Left ventricle myocardium superior (tissue), 1 donor: ENCODE results near the gene TMEM132C. TPM values are rescaled to one million over a fixed set of nuclear protein-coding genes. Genes with fewer than 3 reads are reported as not detected.

ENCODE experiments used
- ATAC-seq: fragments of 200-7000 bp; cut with Tn5 transposase; one replicate; pipeline ENCODE4 v1.9.1; 2020; ENCODE audit warnings: mild to moderate bottlenecking, moderate library complexity
- DNase-seq: peaks from one replicate; pipeline ENCODE4 v3.0.0-alpha.2; 2020
- intact Hi-C: fragments of 100-400 bp; cut with micrococcal nuclease; formaldehyde crosslinking; loops from one replicate; pipeline ENCODE4 v1.11.0; 2022
- total RNA-seq: library from RNA; stranded (reverse); fragmentation: NEBNext Ultra II Directional; extraction: Animal tissue kit (Norgen Biotek cat#: 25700); gene quantifications from one replicate; pipeline ENCODE4 v1.2.1, GENCODE V29; 2021
- donor health status: DM: no; HTN: yes; CAD: no; lungs with severe emphysema.

The TMEM132C gene
- total RNA-seq, 1 donor from 2014 or later = 1.0 TPM

DNA sequence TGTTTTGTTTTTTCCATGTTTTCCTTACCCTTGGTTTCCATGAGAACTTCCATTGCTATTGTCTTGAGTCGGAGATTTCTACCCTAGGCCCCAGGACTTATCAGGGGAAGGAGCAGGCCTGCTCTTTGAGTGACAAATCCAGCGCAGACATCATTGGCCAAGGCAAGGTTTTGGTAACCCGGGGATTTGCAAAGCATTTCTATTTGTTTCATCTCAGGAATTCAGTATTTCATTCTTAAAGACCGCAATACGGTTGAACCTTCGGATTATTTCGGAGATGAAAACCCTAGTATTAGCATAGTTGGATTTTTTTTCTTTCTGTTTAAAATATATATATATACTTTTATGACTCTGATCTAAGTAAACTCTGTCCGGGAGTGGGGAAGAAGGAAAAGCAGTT lies 62.0 kb downstream of the TMEM132C start:
- ATAC-seq (no peak), DNase-seq (no peak)
- intact Hi-C loops = no loop called here

DNA sequence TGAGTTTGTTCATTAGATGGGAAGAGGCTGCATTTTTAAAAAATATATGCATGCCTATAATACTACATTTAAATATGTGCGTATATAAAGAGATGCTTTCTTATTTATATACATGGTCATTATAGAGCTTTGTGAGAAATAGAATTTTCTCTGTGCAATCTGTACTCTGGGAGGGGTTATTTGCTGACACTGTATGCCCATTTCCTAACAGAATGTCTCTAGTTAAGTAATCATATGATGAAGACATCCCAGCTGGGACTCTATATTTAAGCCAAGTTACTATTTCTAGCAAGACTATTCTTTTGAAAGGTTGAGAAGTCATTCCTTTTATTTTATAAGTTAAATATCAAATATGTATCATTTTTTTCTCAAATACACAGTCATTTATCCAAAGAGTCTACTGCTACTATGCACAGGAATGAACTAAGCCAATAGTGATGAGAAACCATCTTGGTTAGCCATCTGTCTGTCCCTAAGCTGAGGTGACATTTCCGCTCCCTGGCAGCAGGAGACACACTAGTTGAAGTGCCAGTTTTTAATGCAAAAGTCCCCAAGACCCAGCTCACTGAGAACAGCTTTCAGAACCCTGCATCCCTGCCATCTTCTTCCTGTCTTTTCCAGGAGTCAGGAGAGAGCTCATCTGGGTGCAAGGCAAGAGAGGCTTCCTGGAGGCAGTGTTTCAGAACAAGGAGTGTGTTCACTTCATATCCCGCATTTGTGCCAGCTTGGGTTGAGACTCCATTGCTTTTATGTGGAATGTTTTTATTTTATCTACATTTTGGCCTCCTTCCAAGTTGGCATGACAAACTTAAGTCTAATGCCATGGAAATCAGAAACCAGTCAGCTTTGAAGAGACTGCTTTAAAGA lies 69.5 kb downstream of the TMEM132C start:
- no peak for ATAC-seq
- no peak for DNase-seq
- intact Hi-C loops = no loop called here

DNA sequence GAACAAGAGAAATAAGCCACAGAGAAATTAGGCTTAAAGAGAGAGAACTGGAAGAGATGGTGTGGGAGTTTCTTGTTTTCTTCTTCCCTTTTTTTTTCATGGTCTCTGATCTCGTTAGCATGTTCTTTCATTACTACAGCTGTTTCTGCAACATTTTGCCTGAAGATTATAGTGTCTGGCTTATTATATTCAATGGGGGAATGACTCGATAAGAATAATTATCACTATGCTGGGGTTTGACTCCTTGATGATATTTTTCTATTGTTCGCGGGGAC lies 70.0 kb downstream of the TMEM132C start:
- intact Hi-C loops = no loop called here
- DNase-seq (no peak), ATAC-seq (no peak)

DNA sequence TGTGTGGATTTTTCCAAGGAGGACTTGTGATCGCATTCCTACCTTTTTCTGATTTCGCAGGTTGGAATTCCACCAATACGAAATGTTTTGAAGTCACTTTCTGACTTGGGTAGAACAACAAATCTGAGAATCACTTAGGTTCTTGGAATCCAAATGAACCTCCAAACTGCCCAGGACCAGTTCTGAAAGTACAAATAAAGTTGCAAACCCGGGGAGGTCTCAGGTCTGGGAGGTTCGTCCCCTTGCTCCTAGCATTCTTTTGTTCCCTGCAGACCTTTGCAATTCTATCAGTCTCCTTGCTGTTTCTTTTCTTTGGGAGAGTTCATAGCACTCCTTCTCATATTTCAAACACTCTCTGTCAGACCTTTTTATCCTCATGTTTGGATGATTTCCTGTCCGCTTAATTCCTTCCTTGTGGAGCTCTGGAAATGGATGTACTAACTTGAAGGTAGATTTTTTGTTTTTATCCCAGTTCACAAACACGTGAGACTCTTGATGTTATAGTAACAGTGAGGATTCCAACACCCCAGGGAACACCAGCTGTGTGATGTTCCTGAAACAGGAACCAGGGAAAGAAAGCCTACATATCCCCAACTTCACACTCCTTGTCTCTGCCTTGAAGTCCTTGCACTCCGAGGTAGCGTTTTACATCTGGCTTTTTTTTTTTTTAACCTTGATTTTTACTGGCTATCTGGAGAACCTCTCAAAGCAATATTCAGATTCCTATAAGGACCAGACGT lies 70.6 kb downstream of the TMEM132C start:
- ATAC-seq (no peak), DNase-seq (no peak)
- intact Hi-C loops = no loop called here

DNA sequence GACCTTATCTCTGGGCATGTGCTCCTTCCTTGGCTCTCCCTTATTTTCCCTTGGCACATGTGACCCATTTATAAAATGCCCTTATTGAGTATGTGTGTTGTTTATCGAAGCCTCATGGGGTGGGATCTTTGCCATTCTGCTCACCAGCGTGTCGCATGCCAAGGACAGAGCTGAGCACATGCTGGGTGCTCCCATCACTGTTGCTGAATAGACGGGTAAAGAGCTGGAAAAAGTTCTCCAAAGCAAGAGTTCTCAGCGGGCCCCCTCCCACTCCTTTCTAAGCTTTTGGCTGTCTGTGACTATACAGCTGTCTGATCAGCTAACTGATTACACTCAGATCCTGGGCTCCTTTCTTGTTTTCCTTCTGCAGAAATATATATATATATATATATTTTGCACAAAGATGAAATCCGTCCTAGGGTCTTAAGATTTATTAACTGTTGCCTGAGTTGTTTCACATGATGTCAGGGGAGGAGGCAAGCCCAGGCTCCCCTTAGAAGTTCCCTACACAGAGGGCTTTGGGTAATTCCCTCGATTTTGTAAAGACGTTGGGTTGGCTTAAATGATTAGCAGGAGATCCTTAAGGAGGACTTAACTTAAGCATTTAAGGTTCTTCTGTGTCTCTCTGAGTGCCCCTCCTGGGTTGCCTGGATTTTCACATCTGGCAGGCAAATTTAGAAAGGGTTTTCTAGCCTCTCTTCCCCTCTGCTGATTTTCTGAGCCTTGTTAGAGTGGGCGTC lies 71.6 kb downstream of the TMEM132C start:
- DNase-seq (no peak), ATAC-seq (peak; percentile 16)
- intact Hi-C loops = no loop called here

DNA sequence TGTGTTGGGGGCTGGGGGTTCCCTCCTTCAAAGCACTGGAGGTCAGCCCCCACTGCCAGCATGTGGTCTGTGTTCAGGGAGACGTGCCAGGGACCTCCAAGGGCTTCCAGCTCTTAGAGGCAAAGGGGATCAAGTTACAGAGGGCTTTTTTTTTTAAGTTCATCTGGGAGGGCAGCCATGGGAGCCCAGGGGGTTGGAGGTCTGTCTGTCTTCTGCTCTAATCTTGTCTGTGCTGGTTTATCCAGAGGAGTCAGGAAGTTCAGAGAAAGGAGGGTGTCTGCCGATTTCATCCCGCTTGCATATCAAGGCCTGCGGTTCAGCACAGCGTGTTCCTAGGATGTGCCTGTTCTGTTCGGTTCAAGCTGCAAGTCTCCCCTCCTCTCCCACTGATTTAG lies 72.2 kb downstream of the TMEM132C start:
- intact Hi-C loops = no loop called here
- DNase-seq (peak; percentile 39), ATAC-seq (peak; percentile 88)

DNA sequence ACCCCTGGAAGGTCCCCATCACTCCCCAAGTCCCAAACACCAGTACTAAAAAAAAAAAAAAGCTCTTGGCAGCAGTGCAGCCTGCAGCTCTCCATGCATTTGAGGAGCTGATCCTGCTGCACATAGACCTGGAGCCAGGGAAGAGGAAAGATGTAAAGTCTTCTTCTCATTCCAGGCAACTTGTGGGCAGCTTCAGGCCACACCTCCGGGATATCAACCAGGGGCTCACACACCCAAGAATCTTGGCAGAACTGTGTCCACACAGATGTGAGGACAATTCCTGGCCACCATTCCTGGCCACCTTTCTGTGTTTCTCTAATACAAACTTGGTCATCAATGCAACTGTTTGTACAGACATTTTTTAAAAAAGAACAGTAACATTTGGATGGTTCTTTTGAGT lies 72.7 kb downstream of the TMEM132C start:
- ATAC-seq = peak; percentile 58
- intact Hi-C loops = no loop called here
- peak; percentile 29 for DNase-seq

DNA sequence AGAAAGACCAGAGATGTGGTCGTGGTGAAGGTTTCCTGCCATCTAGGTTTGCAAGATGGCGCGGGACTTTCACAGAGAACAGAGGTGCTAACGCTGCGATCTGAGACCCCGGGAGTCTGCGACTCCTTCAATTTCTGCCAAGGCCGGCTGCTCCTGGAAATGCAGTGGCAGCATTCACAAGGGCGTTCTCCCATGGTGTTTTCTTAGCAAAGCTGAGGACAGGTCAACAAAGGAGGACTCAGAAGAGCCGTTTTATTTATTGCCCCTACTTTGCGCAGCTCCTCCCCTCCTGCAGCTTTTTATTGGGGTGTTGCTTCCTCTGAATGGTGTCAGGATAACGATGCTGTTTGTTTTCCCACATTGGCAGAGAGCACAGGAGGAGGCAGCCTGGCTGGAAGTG lies 86.3 kb downstream of the TMEM132C start:
- DNase-seq (no peak), ATAC-seq (no peak)
- intact Hi-C loops = no loop called here

DNA sequence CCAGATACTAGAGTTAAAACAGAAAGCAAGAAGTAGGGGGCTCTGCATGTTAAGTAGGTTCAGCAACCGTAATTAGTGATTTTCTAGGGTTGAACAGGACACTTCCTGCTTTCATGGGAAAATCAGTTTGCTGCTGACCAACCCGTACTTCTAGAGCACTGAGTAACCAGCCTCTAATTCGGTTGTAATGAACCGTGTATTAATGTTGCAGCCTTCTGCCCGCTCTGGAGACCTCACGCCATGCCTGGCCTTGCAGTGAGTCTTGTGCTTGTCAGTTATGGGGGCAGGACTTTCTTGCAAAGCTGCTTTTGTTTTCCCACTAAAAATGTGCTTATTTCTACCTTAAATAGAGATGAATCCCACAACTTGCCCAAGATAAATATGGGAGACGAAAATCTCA lies 89.6 kb downstream of the TMEM132C start:
- DNase-seq (no peak), ATAC-seq (no peak)
- intact Hi-C loops = no loop called here

DNA sequence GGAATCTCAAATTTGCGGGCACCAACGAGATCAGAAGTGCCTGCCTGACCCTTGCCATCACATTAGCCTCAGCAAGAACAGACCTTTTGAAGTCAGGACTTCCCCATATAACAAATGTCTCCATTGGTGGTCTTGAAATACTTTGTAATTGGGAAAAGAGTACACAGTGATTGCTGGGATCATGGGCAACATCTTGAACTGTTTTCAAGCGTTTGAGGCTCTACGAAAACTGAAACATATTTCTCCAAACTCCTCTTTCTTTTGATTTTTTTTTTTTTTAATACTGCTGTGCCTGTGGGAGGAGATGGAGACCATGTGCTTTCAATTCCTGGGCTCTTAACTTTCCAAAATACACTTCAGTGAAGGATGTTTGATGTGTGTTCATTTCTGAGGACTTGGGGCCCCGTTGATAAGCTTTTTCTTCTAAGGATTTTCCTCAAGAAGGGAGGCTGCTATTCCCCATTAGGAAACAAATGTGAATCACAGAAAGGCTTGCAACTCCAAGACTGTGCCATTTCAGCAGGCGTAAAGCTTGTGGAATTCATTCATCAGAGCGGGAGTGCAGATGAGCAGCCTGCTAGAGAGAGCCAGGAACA lies 94.5 kb downstream of the TMEM132C start:
- intact Hi-C loops = no loop called here
- no peak for DNase-seq
- no peak for ATAC-seq

DNA sequence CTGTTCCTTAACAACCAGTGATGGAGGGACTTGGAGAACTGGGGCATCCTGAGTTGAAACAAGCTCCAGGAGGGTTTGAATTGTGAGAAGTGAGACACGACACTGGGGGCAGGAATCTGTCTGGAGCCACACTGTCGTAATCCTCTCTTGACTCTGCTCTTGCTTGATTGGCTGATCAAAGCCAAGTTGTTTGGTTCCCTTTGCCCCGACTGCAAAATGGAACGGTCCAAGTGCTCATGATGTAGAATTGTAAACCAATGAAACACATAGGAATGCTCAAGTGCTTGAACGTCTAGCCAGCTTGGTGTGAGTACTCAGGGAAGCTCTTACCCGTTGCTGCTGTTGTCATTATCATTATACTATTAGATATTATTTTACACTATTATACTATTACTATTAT lies 98.1 kb downstream of the TMEM132C start:
- intact Hi-C loops = no loop called here
- no peak for ATAC-seq

DNA sequence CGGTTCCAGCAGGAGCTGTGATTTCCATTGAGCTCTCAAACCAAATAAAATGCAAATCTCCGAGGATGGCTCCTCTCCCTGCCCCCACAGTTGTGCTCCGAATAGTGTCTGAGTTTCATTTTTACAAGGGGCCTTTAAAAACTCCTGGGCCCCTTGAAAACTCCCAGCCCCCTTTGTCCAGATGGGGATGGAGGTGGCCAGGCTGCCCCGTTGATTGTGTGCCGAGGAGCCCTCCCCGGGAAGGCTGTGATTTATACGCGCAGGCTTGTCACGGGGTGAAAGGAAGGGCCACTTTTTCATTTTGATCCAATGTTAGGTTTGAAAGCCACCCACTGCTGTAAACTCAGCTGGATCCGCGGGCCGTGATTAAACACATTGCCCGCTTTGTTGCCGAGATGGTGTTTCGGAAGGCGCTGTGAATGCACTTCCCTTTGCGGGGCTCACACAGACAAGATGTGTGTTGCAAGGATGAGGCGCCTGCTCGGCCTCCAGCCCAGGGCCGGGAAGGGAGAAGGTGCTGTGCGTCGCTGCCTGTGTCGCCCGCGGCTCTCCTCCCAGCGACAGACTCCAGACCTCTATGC lies 98.8 kb downstream of the TMEM132C start:
- ATAC-seq (peak; percentile 69), DNase-seq (peak; percentile 41)
- intact Hi-C loops = no loop called here

More for the DNA sequence above, 98.1 kb downstream of the TMEM132C start:
- no peak for DNase-seq

DNA sequence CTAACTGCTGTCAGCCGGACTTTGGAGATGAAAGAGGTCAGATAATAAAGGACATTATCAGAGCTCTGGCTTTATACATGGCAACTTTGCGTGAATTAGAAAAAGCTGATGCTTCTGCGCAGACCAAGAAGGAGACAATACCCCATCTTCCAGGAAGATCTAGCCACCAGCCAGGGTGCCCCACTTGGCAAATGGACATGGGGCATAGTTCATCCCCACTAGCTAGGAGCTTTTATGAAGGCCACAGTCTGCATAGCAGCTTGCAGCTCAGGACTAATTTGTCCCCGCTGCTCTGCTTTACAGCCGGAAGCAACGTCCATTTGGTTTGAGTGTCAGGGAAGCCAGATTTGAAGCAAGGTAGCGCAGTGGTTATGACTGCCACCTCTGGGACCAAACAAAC lies 101.0 kb downstream of the TMEM132C start:
- DNase-seq = no peak
- no peak for ATAC-seq
- intact Hi-C loops = no loop called here

DNA sequence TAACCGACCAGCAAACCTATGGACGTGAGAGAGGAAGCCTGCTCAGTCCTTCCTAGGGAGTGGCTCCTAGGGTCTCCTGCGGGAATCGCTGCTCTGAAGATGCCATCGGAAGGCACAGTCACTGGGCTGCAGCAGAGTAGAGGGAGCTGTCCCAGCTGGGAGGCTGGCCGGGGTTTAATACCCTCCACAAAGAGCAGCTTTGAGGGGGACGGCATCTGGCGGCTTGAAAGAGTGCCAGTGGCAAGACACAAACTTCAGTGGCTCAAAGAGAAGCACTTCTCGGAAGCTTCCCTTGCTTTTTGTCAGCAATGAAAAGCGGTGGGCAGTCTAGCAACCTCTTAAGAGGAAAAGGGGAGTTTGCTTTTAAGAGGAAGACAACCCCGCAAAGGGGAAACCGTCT lies 114.6 kb downstream of the TMEM132C start:
- intact Hi-C loops = no loop called here
- ATAC-seq = no peak
- DNase-seq = no peak

DNA sequence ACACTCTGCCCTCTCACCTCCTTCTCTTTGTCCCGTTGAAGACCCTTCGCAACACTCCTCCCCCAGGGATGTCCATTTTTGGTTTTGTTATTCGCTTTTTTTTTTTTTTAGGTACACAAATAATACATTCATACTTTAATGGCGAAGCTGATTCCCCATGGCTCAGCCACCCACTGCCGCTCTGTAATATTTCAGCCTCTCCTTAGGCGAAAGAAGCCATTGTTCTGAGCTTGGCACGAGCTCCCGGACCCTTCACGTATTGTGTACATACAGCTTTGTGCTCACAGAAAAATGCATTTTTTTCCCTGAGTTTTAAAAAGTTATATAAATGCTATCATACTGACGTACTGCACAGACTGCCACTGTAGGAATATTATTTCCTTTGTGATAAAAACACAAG lies 115.0 kb downstream of the TMEM132C start:
- DNase-seq (no peak), ATAC-seq (no peak)
- intact Hi-C loops = no loop called here

DNA sequence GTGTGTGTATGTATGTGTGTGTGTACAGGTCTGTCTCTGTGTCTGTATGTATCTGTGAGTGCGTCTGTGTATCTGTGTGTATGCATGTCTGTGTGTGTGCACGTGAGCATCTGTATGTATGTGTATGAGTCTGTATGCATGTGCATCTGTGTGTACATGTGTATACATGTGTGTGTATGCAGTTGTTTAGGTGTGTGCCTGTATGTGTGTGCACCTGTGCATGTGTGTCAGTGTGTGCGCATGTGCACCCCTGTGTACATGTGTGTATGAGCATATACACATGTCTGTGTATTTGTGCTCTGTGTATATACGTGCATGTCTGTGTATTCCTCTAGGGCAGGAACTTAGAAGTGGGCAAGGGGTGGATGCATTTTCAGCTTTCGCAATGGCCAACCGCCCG lies 116.0 kb downstream of the TMEM132C start:
- ATAC-seq (no peak), DNase-seq (no peak)
- intact Hi-C loops = no loop called here

DNA sequence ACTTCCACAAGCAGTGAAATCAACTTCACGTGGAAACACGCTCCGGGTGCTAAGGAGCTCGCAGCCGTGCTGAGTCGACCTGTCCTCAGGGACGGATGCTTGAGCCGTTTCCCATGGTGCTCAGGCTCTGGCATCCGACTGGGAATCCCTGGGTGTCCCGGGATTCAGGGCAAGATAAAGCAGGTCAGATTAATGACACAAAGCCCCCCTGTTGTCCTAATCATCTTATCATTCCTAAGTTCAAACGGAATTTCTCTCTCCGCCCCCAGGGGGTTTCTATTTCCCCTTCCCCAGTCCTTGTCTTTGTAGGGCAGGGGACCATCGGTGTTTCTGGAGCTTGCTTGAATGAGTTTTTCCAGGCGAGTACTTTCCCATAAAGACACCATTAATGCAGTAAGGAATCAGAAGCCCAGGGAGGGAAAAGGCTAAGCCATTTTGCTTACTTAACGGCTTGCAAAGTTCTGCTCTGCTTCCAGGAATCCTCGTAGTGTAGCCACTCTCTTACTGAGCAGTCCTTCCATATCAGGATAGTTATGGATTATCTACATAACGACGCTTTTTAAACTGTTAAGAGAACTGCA lies 116.5 kb downstream of the TMEM132C start:
- intact Hi-C loops = no loop called here
- no peak for ATAC-seq
- no peak for DNase-seq

DNA sequence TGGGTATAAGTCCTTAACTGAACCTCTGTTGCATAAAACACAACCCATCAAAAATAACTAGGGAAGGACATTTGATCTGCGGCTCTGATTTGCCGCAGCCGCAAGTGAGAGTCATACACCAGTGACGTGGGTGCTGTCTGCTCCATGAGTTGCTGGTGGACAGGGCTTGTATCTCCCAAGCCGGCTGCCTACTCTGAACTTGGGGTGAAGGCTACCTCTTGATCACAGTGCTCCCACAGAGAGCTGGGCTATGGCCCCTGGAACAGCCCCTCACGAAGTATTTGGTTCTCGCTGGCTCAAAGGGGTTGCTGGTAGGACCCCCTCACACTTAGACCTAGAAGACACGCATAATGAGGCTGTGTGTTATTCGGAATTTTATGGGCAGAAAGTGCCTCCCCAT lies 118.8 kb downstream of the TMEM132C start:
- no peak for ATAC-seq
- intact Hi-C loops = no loop called here
- no peak for DNase-seq

DNA sequence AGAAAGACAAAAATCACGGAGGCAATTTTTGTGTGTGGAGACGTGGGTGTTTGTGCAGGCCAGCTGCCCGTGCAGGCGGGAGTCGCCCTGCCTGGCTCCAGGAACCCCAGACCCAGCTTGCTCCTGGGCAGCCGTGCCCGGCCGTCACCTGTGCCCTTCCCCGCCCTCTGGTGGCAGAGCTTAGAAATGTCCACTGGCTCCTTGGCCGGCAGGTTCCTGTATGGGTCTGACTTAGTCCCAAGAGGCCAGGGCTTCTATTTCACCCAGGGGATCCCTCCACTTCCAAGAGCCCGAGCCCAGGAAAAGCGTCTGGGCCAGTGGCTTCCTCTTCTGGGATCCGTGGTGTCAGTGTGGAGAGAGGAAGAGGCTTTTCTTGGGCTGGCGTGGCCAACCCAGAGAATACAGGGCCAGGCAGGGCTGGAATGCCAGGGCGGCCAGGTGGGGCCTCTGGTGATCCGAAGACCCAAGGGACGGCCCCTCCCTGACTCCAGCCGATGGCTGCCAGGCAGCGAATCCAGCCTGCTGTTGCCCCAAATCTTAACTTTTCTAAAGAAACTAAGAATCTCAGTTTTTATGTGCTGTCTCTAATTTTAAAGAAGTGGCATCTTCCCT lies 120.9 kb downstream of the TMEM132C start:
- ATAC-seq (peak; percentile 62), DNase-seq (peak; percentile 45)
- intact Hi-C loops = no loop called here
